Glutamatergic neuron (in vitro differentiated cells): ENCODE measurements around the gene AGAP3. TPM values are rescaled to one million over a fixed set of nuclear protein-coding genes. Genes with fewer than 3 reads are reported as not detected.
"Not testable (repeated sequence)": the region's sequence is repeated elsewhere in the genome, so short reads cannot be mapped to it uniquely, and the experiment has no call there.

Experiments used
- DNase-seq: peaks from one replicate; pipeline ENCODE4 v3.0.0; 2022
- H3K27ac Mint-ChIP-seq: one replicate; pipeline ENCODE4 v1.8.0; 2020; ENCODE audit warnings: mild to moderate bottlenecking, mixed read lengths, inconsistent platforms; ENCODE audit not compliant: unreplicated experiment
- H3K27me3 Mint-ChIP-seq: one replicate; pipeline ENCODE4 v1.8.0; 2020; ENCODE audit warnings: mild to moderate bottlenecking, moderate library complexity, mixed read lengths, inconsistent platforms; ENCODE audit not compliant: unreplicated experiment
- H3K36me3 Mint-ChIP-seq: one replicate; pipeline ENCODE4 v1.8.0; 2020; ENCODE audit warnings: mild to moderate bottlenecking, mixed read lengths, inconsistent platforms; ENCODE audit not compliant: unreplicated experiment
- H3K4me1 Mint-ChIP-seq: one replicate; pipeline ENCODE4 v1.8.0; 2020; ENCODE audit warnings: mild to moderate bottlenecking, low read depth, mixed read lengths, inconsistent platforms; ENCODE audit not compliant: unreplicated experiment
- H3K4me3 Mint-ChIP-seq: one replicate; pipeline ENCODE4 v1.8.0; 2020; ENCODE audit warnings: mild to moderate bottlenecking, mixed read lengths, inconsistent platforms; ENCODE audit not compliant: unreplicated experiment
- H3K9me3 Mint-ChIP-seq: one replicate; pipeline ENCODE4 v1.8.0; 2020; ENCODE audit warnings: mild to moderate bottlenecking, moderate library complexity, mixed read lengths, inconsistent platforms; ENCODE audit not compliant: unreplicated experiment
- long read RNA-seq: library from polyadenylated mRNA; unstranded; transcript quantifications from one replicate; pipeline ENCODE4 v2.0.0, GENCODE V29; 2020; ENCODE audit not compliant: unreplicated experiment
- total RNA-seq: library from RNA; stranded (reverse); fragmentation: NEBNext Ultra II Directional; extraction: Animal tissue kit (Norgen Biotek cat#: 25700); gene quantifications from one replicate; pipeline ENCODE4 v1.2.1, GENCODE V29; 2021; ENCODE audit not compliant: unreplicated experiment
- TF ChIP-seq, protein P1 (sequence below): fragments of 200-600 bp; sonication (generic); IDR thresholded peaks from one replicate; pipeline ENCODE4 v1.5.0; 2021; ENCODE audit not compliant: partially characterized antibody, unreplicated experiment

The AGAP3 gene
- 406 TPM for total RNA-seq
- long read RNA-seq, partial matches to known transcripts, result 9 of 16 reads
- long read RNA-seq, other reads (novel, unspliced or antisense), result 6 of 16 reads

DNA sequence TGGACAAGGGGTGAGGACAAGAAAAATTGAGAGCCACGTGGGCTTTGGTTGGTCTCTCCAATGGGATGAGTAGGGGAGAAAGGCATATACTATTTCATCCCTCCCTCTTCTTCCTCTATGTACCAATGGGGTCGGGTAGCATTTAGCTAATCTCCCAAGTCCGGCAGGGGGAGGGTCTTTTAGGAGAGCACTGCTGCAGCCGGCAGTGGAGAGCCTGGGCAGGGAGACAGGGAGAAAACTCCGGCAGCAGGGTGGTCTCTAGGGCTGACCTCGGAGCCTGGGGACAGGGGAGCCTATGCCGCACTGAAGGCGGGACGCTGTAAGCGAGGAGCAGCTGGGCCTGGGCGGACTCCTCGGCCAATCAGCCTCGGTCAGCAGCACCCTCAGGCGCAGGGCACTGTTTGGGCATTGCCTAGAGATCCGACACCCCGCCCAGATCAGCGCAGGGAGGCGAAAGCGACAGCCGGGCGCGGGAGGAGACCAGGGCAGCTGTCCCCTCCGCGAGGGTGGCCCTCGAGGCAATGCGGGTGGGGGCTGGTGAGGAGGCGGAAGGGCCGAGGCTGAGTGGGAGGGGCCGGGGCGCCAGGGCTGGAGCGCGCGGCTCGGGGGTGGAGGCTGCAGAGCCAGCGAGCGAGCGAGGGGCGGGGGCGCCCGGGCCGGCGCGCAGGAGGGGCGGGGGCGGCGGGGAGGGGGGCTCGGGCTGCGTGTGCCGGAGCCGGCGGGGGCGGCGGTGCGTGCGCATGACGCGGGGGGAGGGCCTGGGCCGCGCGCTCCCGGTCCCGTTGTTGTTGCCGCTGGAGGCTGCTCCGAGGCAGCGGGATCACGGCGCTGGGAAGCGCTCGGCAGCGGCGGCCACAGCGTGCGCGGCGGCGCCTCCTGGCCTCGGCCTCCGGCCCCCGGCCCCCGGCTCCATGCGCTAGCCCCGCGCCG lies at the start of gene AGAP3:
Gene AGAP3, plus strand, starts transcription at position 785 of the 930 bp plus-strand sequence. CDS start 267 bp downstream, outside the sequence.
- Mint-ChIP-seq H3K27ac (peak within 1 kb of the TSS; percentile 93), H3K27me3 (peaks cover 35% of the 10 kb centered on the region), H3K36me3 (peaks cover 5% of the 10 kb centered on the region), H3K4me1 (peaks cover 21% of the 10 kb centered on the region), H3K9me3 (peaks cover 37% of the 10 kb centered on the region), H3K4me3 (peak within 1 kb of the TSS; percentile 87)
- TF ChIP-seq, protein P1, sequence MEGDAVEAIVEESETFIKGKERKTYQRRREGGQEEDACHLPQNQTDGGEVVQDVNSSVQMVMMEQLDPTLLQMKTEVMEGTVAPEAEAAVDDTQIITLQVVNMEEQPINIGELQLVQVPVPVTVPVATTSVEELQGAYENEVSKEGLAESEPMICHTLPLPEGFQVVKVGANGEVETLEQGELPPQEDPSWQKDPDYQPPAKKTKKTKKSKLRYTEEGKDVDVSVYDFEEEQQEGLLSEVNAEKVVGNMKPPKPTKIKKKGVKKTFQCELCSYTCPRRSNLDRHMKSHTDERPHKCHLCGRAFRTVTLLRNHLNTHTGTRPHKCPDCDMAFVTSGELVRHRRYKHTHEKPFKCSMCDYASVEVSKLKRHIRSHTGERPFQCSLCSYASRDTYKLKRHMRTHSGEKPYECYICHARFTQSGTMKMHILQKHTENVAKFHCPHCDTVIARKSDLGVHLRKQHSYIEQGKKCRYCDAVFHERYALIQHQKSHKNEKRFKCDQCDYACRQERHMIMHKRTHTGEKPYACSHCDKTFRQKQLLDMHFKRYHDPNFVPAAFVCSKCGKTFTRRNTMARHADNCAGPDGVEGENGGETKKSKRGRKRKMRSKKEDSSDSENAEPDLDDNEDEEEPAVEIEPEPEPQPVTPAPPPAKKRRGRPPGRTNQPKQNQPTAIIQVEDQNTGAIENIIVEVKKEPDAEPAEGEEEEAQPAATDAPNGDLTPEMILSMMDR, result no peak
- DNase-seq, result peak; percentile 95

DNA sequence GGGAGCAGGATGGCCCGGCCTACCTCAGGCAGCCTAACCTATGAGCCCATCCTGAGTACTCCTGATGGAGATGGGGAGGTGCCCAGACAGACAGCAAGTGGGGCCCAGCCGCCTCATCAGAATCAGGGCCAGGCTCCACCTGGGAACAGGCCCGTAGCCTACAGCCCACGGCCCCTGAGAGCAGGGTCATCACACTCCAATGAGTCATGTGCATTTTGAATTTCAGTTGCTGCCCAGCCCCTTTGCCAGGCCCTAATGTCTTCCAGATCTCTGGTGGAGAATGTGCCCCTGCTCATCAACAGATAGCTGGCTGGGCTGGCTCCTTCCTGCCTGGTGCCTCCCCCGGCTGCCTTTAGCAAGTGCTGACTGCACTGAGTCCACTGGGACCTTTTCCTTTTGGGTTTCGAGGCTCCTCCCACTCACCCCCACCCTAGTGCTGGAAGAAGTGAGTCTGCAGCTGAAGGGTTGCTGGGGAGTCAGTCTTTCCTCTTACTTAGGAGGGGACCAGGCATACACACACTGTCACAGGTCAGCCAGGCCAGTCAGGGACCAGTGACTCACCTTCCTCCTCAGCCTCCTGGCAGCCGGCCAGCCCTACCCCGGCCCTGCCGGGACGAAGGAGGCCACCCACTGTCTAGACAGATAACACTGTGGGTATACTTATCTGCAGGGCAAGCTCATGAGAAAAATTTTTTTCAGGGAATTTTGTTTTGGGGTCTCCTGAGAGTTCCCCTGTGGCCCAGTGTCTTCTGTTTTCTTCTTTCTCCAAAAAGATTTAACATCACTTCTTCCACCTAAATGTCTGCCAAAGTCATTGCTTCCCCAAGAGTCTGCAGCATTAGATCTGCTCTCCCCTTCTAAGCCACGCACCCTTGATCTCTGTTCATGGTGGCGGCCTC lies 47.1 kb upstream of the AGAP3 start:
- TF ChIP-seq, protein P1, result no peak
- Mint-ChIP-seq H3K9me3 (peaks cover 3% of the 10 kb centered on the region), H3K27me3 (peaks cover 7% of the 10 kb centered on the region), H3K4me3 (peak overlapping the region; percentile 56), H3K4me1 (peaks cover 21% of the 10 kb centered on the region), H3K27ac (peak overlapping the region; percentile 79), H3K36me3 (no peaks in the 10 kb centered on the region)
- no peak for DNase-seq

DNA sequence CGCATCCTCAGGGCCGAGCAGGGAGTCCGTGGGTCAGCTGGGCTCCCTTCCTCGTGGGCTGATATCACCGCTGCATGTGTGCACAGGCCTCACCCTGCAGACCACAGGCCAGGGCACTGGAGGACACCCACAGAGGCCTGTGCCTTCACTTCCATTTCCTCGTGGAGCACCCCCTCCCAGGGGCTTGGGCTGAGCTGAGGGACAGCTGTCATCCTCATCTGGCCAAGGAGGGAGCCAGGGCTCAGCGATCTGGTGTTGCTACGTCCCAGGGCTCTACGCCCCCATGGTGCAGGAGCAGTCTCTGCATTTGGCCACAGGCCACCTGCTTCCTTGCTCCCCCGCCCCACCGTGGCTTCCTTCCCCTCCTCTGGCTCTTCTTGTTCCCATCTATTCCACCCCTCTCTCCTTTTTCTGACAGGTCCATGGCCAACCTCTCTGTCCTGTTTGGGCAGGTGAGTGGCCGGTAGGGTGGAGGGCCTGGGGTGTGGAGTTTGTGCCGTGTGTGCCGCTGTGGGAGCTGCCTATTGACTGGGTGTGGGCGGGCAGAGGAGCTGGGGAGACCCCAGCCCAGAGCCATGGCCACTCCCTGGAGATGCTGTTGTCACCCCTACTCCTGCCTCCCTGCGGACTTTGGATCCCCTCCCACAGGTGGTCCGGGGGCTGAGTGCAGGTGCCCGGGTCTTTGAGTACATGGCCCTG lies 46.3 kb upstream of the AGAP3 start:
- peaks cover 3% of the 10 kb centered on the region for H3K9me3 Mint-ChIP-seq
- peaks cover 7% of the 10 kb centered on the region for H3K27me3 Mint-ChIP-seq
- H3K36me3 Mint-ChIP-seq, result no peaks in the 10 kb centered on the region
- peak overlapping the region; percentile 42 for H3K4me3 Mint-ChIP-seq
- peak overlapping the region; percentile 79 for H3K27ac Mint-ChIP-seq
- TF ChIP-seq, protein P1, result no peak
- no peak for DNase-seq
- H3K4me1 Mint-ChIP-seq, result peaks cover 21% of the 10 kb centered on the region

DNA sequence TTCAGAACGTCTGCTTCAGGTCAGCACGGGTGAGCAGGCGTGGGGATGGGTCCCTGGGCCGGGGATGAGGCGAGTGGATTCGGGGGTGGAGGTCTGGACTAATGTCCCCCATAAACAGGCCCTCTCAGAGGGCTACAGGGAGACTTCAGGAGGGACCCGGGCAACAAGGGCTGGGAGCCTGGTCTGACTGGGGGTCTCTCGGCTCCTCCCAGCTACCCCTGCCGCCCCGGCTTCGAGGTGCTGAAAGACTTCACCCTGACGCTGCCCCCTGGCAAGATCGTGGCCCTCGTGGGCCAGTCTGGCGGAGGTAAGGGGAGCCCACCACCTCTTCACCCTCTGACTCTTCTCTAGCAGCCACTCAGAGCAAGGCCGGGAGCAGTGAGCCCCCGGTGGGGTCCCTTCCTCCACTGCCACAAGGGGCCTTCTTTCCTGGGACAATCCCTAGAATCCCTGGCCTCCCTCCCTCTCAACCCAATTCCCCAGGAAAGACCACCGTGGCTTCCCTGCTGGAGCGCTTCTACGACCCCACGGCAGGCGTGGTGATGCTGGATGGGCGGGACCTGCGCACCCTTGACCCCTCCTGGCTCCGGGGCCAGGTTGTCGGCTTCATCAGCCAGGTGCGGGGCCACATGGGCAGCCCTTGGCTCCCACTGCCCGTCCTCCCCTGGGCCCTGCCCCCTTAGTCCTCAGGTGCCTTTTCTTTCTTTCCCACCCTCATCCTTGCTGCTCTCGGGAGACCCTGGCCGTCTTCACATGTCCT lies 45.5 kb upstream of the AGAP3 start:
- no peaks in the 10 kb centered on the region for H3K36me3 Mint-ChIP-seq
- peaks cover 4% of the 10 kb centered on the region for H3K9me3 Mint-ChIP-seq
- H3K4me3 Mint-ChIP-seq, result no peak overlapping the region
- peaks cover 9% of the 10 kb centered on the region for H3K27me3 Mint-ChIP-seq
- TF ChIP-seq, protein P1, result no peak
- DNase-seq, result no peak
- H3K4me1 Mint-ChIP-seq, result peaks cover 20% of the 10 kb centered on the region
- peak overlapping the region; percentile 46 for H3K27ac Mint-ChIP-seq

DNA sequence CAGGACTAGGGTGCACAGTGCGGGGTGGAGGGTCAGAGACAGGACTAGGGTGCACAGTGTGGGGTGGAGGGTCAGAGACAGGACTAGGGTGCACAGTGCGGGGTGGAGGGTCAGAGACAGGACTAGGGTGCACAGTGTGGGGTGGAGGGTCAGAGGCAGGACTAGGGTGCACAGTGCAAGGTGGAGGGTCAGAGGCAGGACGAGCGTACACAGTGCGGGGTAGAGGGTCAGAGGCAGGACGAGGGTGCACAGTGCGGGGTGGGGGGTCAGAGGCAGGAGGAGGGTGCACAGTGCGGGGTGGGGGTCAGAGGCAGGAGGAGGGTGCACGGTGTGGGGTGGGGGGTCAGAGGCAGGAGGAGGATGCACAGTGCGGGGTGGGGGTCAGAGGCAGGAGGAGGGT lies 42.8 kb upstream of the AGAP3 start:
- H3K36me3 Mint-ChIP-seq, H3K4me3 Mint-ChIP-seq, H3K9me3 Mint-ChIP-seq, DNase-seq, H3K27ac Mint-ChIP-seq: not testable (repeated sequence)
- H3K27me3 Mint-ChIP-seq, result peaks cover 11% of the 10 kb centered on the region
- peaks cover 28% of the 10 kb centered on the region for H3K4me1 Mint-ChIP-seq
